Astrocyte of the cerebellum (primary cell): Measurements from ENCODE around the gene TMEM123.

Source experiments
- DNase-seq: peaks from one replicate; pipeline ENCODE4 v3.0.0-alpha.2; 2011; ENCODE audit warnings: low read depth
- H3K4me3 ChIP-seq: 2 replicates; pipeline ENCODE4 v1.5.1; 2011; ENCODE audit warnings: mild to moderate bottlenecking, low read depth, low read length, moderate library complexity
- in situ Hi-C: cut with HindIII; loops from 2 replicates; pipeline ENCODE4 v1.10.0; 2017; ENCODE audit warnings: low sequenced_read_pairs
- TF ChIP-seq, protein P1 (sequence below): IDR thresholded peaks from 2 replicates; pipeline ENCODE4 v1.5.1; 2012; ENCODE audit warnings: low read length, low read depth, moderate library complexity, mild to moderate bottlenecking; ENCODE audit errors: missing control alignments

Gene TMEM123

DNA sequence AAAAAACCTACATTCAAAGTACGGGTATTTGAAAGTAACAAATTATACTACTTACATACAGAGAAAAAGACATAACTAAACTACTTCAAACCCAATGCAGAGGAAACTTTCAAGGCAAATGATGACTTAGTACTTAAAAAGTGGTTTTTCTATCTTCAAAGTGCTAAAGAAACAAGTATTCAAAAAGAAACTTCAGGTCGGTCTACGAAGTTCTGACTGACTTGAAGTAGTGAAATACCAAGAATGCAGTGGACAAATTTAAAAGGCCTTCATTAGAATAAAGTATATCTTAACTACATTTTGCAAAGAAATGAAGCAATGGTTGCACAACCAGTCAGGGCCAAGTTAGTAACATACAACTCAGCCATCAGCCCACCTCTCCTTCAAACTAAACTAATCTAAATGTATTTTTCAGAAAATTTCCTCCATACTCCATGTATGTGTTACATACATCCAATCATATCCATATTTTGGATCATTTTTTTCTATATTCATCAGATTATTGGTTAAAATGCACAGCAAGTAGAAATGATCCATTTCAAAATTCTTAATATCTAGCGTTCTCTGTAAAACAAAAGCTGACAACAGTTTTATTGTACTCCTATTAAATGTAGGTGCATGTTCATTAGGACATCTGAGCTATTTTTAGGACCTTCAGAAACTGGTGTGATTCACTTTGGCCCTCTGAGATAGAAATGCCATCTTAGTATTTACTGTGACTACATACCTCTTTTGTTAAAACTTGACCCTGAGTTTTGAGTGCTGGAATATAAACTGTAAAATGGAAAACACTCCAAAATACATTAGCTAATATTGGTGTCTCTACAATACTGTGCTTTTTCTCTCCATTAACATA is 55.6 kb downstream of the TMEM123 start:
- no peak overlapping the region for H3K4me3 ChIP-seq
- no peak for DNase-seq
- in situ Hi-C loops, result no loop called here
- TF ChIP-seq, protein P1, sequence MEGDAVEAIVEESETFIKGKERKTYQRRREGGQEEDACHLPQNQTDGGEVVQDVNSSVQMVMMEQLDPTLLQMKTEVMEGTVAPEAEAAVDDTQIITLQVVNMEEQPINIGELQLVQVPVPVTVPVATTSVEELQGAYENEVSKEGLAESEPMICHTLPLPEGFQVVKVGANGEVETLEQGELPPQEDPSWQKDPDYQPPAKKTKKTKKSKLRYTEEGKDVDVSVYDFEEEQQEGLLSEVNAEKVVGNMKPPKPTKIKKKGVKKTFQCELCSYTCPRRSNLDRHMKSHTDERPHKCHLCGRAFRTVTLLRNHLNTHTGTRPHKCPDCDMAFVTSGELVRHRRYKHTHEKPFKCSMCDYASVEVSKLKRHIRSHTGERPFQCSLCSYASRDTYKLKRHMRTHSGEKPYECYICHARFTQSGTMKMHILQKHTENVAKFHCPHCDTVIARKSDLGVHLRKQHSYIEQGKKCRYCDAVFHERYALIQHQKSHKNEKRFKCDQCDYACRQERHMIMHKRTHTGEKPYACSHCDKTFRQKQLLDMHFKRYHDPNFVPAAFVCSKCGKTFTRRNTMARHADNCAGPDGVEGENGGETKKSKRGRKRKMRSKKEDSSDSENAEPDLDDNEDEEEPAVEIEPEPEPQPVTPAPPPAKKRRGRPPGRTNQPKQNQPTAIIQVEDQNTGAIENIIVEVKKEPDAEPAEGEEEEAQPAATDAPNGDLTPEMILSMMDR, result no peak

DNA sequence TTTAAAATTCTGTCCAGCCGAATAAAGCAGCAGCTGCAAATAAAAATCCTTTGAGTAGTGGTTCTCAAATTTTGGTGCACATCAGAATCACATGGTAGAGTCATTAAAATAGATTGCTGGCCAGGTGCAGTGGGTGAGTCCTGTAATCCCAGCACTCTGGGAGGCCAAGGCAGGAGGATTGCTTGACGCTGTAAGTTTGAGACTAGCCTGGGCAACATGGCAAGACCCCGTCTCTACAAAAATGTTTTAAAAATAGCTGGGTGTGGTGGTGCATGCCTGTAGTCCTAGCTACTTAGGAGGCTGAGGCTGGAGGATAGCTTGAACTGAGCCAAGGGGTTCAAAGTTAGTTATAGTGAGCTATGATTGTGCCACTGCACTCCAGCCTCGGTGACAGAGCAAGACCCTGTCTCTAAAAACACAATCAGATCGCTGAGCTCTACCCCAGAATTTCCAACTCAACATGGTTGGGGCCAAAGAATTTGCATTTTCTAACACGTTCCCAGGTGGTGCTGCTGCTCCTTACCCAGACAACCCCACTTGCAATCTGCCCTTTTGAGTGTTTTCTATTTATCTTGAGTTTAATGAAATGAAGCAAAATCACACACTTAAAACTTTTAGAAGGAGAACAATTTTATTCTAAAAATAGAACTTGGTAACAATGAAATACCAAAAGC is 56.7 kb downstream of the TMEM123 start:
- in situ Hi-C loops, result no loop called here
- no peak for DNase-seq
- H3K4me3 ChIP-seq, result no peak overlapping the region
- TF ChIP-seq, protein P1, result no peak

GRCh38 chr11:102393272-102393730 is 59.3 kb downstream of the TMEM123 start:
- no peak for DNase-seq
- H3K4me3 ChIP-seq, result no peak overlapping the region
- in situ Hi-C loops, result no loop called here
- TF ChIP-seq, protein P1, result no peak

GRCh38 chr11:102391549-102392237 is 60.9 kb downstream of the TMEM123 start:
- in situ Hi-C loops, result no loop called here
- H3K4me3 ChIP-seq, result no peak overlapping the region
- TF ChIP-seq, protein P1, result no peak
- no peak for DNase-seq

- no peak overlapping the region for H3K4me3 ChIP-seq
- TF ChIP-seq, protein P1, result peak; percentile 87
- peak; percentile 38 for DNase-seq
- in situ Hi-C loops, result no loop called here
These were observed 61.7 kb downstream of the TMEM123 start for GRCh38 chr11:102390667-102391465.

GRCh38 chr11:102389253-102389652 is 63.3 kb downstream of the TMEM123 start:
- no peak overlapping the region for H3K4me3 ChIP-seq
- DNase-seq, result no peak
- TF ChIP-seq, protein P1, result no peak
- in situ Hi-C loops, result no loop called here
